CD4-positive, alpha-beta T cell treated with Interleukin-4 for 1 hour (primary cell): ENCODE data around the gene PEX5L.

Experiments used
- DNase-seq, 2 donors: peaks; one replicate each; pipeline ENCODE4 v3.0.0-alpha.2; 2020 to 2022

The PEX5L gene

DNA sequence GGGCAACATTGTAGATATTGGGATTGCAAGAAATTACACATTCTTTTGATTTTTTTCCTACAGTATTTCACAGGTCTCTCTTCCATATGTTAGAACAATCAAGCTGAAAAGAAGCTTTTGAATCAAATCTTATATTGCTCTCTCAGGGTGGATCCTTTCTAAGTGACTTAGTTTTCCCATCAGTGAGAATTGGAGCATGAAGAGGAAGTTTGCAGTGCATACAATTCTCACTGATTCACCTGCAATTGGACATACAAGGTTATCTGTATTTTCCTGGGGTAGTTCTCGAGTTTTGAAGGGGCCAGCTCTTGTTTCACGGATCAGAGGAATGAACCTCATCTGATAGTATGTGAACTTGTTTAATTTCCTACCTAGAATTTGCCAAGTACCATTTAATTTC is 150.8 kb downstream of the PEX5L start:
- DNase-seq, result no peak

DNA sequence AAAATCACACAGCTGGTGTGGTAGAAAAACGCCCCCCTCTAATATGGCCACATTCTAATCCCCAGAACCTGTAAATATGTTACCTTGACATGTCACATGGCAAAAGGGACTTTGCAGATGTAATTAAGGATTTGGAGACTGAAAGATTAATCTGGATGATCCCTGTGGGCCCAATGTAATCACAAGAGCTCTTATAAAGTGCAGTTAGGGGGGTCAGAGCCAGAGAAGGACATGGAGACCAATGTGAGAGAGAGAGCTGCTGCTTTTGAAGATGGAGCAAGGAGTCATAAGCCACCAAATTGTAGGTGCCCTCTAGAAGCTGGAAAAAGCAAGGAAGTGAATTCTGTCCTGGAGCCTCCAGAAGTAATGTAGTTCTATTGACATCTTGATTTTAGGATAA is 152.6 kb downstream of the PEX5L start:
- DNase-seq, result no peak

DNA sequence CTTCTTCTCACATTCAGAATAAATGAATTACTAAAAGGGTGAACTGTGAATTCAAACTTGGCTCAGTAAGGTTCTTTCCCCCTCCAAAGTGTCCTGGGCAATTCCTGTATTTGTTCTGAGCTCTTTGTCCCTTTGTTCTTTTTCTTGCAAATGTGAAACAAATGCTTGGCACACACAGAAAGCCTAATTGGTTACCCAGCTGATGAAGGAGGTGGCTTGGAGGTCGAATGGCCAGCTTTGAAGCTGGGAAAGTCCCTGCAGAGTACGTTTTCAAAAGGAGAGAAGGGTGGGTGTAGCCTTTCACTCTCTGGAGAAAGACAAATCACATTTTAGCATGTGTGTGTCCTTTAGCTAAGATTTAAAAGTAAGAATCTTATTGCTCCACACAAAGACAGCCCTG is 154.4 kb downstream of the PEX5L start:
- DNase-seq, result no peak

DNA sequence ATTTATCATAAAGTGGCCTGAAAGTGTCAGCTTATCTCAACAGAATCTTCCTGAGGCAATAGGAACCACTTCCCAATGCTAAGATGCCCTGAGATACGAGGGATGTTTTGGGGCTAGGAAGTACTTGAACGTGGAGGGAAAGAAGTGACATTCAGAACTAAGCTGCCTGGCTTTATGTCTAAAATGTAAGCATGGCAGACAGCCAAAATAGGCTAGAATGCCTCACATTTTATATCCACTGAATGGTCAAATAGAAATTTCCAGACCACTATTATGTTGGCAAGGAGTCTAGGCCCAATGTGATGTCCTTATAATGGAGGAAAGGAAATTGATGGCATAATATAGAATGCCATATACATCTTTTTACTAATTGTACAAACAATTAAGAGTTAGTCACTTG is 154.9 kb downstream of the PEX5L start:
- no peak for DNase-seq

DNA sequence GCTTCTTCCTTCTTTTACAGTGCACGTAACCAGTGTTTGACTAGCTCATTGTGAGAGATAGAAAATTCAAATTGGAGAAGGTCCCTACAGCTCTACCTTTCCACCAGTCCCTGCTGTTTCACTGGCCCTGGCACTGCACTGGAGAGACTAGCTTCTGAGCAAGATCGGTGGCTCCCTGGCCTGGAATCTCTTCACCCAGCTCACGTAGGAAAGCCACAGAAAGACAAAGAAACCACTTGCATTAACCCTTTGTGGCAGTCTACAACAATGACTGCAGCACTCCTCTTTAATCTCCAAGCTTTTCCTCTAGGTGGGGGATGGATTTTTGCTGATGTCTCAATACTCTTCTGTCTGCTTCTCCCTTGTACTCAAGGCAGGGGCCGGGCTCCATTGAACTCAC is 155.9 kb downstream of the PEX5L start:
- DNase-seq, result no peak

DNA sequence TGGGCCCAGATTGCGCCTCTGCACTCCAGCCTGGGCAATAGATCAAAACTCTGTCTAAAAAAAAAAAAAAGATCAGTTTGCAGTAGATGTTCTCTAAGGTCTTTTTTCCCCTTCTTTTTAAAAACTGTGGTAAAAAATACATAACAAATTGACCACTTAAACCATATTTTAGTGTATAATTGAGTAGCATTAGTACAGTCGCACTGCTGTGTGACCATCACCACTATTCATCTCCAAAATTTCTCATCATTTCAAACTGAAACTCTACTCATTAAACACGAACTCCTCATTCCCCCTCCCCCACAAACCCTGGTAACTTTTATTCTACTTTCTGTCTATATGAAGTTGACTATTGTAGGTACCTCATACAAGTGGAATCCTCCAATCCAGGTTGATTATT is 160.3 kb downstream of the PEX5L start:
- DNase-seq, result no peak

DNA sequence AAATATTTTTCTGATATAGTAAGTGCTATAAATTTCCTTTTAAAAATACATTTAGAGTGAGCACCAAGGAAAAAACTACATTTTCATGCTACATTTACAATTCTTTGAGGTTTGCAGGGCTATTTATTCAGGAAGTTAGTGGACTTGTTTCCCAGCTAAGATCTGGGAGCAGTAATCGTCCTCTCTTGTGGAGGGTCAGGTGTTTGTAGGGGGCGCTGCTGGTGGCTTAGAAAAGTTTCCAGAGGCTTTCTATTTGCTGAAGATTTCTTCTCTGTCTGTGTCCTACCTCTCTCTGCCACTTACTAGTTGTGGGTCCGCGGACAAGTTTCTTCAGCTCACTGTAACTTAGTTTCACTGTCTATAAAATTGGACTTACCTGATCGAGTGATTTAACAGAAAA is 163.9 kb downstream of the PEX5L start:
- no peak for DNase-seq

DNA sequence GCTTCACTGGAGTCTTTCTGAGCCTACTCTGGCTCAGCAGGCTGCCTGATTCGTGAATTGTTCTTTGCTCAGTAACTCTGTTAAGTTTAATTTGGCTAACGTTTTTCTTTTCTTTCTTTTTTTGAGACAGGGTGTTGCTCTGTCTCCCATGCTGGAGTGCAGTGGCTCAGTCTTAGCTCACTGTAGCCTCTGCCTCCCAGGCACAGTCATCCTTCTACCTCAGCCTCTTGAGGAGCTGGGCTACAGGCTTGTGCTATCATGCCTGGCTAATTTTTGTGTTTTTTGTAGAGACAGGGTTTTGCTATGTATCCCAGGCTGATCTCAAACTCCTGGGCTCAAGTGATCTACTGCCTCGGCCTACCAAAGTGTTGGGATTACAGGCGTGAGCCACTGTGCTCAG is 165.0 kb downstream of the PEX5L start:
- no peak for DNase-seq

DNA sequence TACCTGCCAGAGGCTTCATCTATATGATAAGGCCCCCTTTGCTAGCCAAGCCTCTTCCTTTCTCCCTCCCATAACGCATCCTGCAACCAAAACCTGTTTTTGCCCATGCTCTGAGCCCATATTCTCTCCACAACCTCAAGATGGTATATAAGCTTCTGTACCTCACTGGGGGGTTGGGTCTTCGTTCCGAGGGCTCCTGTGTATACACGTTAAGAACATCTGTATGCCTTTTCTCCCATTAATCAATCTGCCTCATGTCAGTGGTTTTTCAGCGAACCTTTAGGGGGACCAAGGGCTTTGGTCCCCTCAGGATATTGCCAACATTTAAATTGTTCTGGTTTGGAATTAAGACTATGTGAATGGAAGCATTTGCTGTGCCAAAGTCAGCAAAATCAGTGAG is 168.0 kb downstream of the PEX5L start:
- DNase-seq, result no peak

DNA sequence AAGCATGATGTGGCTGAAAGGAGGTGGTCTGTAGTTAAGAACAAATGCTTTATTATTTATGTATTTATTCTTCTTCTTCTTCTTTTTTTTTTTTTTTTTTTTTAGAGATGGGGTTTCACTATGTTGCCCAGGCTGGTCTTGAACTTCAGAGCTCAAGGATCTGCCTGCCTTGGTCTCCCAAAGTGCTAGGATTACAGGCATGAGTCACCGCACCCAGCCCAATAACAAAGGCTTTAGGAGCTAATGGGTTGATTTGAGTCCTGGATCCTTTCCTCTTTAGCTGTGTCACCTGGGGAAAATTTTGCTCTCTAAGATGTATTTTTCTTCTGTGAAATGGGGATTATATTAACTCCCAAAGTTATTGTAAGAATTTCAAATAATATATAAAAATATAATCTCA is 168.8 kb downstream of the PEX5L start:
- no peak for DNase-seq

DNA sequence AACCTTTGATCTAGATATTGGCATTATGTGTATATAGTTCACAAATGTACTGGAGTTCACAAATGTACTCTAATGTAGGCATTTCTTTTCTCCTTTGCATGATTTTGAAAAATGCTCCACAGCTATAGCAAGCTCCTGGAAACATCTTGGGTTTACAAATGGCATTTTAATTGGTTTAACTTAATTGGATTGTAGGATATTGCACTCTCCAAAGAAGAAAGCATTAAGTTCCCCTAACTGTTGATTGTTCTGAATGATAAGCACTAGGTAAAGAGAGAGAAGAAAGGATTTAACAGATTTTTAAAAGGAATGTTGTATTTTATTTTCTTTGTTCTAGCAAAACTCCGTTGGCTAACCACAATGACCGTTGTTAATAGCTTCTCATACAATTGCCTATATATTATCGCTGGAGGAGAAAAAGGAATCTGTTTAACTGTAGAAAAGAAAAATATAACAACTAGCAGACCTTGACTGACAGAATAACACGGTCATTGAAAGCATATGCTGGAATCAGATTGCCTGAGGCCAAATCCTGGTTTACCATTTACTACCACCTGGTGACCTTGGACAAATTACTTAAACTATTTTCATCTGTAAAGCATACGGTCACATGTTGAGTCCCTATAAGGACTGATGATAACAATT is 170.8 kb downstream of the PEX5L start:
- DNase-seq, result no peak

DNA sequence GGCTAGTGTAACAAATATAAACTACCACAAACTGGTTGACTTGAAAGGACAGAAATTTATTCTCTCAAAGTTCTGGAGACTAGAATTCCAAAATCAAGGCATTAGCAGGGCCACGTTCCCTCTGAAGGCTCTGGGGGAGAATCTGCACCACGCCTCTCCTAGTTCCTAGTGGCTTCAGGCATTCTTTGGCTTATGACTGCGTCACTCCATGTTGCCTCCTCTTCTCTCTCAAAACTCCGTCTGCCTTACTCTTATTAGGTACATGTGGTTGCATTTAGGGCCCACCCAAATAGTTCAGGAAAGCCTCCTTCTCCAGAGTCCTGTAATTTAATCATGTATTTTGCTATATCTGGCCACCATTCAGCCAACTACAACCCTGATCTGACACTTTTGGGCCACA is 174.8 kb downstream of the PEX5L start:
- DNase-seq, result no peak

DNA sequence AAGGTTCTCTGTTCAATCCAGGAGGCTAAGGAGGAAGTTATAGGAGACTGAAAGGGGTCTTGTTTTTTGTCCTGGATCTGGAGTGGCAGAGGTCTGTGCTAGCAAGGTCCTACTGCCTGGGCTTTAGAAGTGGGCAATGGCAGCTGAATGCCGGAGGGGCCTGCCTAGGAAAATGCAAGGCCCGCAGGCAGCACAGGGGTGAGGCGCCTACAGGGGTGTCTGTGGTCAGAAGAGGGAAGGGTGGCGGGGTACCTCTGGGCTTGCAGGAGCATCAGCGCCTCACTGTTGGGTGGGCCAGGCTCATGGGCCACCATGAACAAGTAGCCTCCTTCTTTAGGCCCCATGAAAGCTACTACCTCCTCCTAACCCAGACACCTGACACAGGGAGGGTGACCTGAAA is 175.4 kb downstream of the PEX5L start:
- no peak for DNase-seq

DNA sequence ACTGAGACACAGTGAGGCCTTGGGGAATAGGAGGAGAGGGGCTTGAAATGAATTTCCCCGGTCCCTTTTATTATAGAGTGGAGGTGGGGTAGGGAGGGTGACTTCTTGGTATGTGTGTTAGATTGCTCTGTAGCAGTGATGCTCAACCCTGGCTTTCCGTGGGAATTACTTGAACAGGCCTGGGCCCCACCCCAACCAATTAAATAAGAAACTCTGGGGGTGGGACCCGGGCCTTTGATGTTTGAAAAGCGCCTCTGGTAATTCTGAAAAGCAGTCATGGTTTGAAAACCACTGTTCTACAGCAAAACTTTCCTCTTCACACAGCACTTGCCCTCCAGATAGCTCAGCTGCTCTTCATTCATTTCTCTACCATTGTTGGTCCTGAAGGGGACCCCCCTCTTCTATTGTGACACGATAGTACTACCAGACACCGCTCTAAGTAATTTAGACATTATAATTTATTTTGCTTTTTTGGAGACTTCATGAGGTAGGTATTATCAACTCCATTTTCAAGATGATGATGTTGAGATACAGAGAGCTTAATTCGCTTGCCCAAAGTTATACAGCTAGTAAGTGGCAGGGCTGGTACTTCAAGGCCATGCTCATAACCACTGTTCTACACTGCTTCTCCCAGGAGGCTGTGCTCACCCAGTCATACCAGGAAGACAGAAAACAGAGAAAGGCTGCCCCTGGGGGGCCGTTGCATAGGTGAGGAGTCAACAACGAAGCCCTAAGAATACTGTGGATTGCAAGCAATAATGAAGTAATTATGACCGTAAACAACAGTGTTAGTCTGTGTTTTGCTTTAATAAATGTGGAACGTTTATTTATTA is 176.2 kb downstream of the PEX5L start:
- DNase-seq, result no peak

DNA sequence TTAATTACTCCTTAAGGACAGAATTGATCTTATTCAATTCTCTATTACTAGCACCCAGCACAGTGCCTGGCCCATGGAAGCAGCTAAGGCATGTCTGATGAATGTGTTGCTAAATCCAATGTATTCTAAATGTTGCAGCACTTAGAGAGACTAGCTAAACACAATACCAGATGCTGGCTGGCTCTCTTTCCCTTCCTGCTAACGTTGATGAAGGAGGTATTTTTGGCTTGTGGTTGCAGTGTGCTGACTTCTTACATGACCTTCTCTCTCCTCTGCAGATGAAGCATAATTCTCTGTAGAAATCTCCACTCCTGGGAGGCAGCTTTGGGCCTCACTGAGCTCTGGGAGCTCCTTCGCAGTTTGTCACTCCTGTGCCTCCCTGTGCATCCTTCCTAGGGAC is 183.6 kb downstream of the PEX5L start:
- DNase-seq, result no peak

DNA sequence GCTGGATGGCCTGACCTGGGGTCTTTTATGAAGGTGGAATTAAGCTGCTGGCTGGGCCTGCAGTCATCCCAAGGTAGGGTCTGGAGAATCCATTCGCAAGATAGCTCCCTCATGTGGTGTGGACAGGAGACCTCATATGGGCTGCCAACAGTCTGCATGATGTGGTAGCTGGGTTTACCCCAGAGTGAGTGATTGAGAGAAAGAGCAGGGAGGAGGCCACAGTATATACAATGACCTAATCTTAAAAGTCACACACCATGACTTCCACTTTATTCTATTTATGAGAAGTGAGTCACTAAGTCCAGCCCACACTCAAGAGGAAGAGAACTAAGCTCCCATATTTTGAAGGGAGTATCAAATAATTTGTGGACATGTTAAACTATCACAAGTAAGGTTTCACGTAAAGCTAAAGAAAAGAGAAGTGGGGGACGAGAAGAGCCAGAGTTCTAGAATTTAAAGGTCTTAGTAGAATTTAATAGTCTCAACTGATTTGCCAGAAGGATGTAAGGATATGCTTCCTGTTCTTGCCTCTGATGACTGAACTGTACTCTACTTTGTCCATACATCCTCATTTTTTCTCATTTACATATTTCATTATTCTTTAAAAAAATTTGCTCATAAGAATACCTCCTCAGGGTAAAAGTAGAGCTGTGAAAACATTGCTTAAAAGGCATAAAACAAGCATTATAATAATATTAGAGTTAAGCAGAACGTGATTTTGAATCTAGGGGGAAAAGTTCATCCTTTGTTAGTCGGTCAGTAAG is 184.4 kb downstream of the PEX5L start:
- DNase-seq, result no peak

DNA sequence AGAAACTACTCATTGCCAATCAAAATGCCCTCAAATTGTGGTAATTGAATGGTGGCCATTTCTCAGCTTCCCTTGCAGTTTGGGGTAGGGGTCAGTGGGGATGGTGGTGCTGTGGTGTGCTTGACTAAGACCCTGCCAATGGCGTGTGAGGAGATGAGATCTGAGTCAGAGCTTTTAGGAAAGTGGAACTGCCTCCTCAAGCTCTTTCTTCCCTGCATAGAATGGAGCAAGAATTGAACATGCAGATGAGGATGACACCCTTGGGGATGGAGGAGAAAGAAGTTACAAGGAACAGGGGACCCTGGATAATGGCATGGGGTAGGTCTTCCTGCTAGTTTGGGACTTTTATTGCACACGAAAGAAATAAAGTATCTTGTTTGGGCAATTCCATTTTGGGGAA is 188.0 kb downstream of the PEX5L start:
- no peak for DNase-seq

DNA sequence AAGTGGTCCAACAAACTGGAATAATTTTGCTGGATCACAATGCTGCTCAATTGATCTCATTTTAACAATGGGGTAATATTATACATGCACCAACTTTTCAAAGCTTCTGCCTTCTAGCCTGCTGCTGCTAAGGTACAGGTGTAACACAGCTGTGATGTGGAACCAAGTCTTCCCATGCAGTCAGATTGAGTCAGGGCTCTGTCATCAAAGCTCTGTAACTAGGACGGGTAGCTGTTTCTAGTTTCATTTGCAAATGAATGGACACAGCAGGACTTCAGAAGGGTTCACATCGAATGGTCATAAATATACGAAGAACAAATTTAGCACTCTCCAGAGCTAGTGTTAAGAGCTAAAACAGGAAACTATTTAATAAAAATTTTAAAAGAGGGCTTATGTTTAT is 194.7 kb downstream of the PEX5L start:
- no peak for DNase-seq

DNA sequence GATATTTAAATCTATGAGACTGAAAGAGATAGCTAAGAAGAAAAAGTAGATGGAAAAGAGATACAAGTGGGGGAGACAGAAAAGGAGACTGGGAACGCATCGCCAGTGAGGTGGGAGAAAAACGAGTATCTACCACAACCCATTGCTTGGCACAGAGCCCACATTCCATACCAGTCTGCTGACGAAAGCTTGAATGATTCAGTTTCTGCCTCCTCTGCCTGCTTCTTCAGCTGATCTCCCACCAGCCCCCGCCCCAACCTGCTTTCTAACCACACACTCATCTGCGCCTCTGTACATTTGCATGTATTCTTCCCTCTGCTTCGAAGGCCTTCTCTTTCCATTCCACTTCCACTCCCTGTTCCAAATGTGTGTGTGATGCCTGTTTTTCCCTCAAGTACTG is 195.8 kb downstream of the PEX5L start:
- no peak for DNase-seq

DNA sequence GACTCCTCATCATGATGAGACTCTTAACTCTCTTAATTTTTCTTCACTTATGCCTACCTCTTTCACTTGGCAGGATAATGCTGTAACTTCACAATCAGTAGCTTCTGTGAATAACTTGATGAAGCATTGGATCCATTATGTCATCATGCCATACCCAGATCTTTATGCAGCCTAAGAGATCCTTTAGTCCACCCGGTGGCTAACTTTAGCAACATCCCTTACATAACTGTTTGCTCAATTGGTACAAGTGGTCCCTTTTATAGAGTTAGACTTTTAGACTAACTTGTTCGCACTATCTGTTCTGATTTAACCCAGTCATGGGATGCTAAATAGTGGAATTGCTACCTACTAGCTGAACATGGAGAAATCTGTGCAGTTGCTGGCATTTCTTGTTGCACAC is 199.4 kb downstream of the PEX5L start:
- DNase-seq, result no peak

DNA sequence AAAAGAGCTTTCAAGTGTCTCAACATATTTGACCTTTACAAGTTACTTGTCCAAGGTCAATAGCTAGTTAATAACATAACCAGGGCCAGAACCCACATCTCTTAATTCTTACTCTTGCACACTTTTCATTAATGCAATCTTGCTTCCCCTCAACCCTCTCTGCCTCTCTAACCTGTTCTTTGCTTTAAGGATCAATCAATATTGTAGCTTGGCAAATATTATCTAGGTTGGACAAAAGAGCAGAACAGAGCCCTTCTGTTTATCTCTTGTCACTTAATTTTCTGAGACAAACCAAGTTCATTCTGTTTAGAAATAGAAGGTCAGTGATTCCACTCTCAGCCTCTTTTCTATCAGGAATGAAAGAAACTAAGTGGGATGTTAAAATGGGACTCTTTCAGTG is 203.4 kb downstream of the PEX5L start:
- DNase-seq, result no peak

DNA sequence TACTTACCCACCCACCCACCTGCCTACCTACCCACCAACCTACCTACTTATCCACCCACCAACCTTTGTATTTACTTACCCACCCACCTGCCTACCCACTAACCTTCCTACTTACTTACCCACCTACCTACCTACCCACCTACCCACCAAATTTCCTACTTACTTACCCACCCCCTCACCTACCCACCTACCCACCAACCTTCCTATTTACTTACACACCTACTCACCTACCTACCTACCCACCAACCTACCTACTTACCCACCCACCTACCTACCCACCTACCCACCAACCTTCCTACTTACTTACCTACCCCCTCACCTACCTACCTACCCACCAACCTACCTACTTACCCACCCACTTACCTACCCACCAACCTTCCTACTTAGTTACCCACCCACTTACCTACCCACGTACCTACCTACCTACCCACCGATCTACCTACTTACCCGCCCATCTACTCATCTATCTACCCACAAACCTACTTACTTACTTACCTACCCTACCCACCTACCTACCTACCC is 204.3 kb downstream of the PEX5L start:
- DNase-seq, result no peak

DNA sequence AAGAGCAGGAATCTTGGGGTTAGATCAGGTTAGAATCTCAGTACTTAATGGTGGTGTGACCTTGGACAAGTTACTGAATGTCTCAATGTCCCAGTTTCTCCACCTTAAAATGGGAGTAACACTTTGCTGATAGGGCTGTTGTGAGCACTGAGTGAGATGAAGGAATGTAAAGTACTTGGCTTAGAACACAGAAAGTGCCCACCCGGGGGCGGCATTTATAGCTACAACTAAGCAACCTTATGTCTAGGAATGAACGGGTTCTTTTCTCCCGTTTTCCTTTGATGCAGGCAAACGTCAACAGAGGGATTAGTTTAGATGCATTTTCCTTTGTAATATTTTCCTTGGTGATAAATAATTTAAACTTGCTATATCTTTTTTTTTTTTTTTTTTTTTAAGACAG is 207.3 kb downstream of the PEX5L start:
- no peak for DNase-seq

DNA sequence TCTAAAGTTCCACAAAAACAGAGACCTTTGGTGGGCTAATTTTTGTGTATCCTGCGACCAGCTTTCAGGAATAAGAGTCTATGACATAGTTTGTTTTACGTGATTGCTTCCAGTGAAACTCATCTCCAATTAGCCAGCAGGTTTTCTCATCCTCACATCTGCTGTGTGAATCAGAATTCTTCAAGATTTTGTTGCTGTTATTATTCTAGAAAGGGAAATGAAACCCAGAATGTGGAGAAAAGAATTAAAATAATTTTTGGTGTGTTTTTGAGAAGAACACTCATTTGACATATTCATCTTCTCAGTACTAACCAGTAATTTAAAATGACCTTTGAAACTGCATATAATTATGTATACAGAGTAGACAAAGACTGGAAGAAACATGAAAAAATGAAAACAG is 208.0 kb downstream of the PEX5L start:
- DNase-seq, result no peak
